Tongue (tissue), 2 donors: Measurements from ENCODE around the gene EIF3D. TPM values are rescaled to one million over a fixed set of nuclear protein-coding genes. Genes with fewer than 3 reads are reported as not detected.

ENCODE experiments used
- DNase-seq: peaks from one replicate; pipeline ENCODE4 v3.0.0-alpha.2; 2015
- total RNA-seq: library from RNA; depleted of rRNA; stranded (reverse); fragments of >200 nt; gene quantifications from one replicate; pipeline ENCODE4 v1.2.3, GENCODE V29; 2014

The EIF3D gene
- total RNA-seq, 1 donor from 2014 or later, result 248 TPM

GRCh38 chr22:36505998-36506635, 22.8 kb downstream of the EIF3D start:
- DNase-seq, result no peak

- DNase-seq, result no peak
Measured at GRCh38 chr22:36497910-36498665, 30.9 kb downstream of the EIF3D start.

- no peak for DNase-seq
Measured at GRCh38 chr22:36493690-36494110, 35.3 kb downstream of the EIF3D start.

- peak; percentile 87 for DNase-seq
Measured at GRCh38 chr22:36492109-36492508, 36.9 kb downstream of the EIF3D start.

GRCh38 chr22:36491155-36491554, 37.8 kb downstream of the EIF3D start:
- DNase-seq, result no peak

GRCh38 chr22:36486619-36487384, 42.2 kb downstream of the EIF3D start:
- DNase-seq, result peak; percentile 57

GRCh38 chr22:36481393-36482168, 47.4 kb downstream of the EIF3D start, which contains the start of gene TXN2:
TSS of gene TXN2 (minus strand) at chr22:36481640. CDS start at chr22:36480837, 803 bp downstream.
- DNase-seq, result peak; percentile 99

GRCh38 chr22:36480941-36481392, 48.0 kb downstream of the EIF3D start:
- no peak for DNase-seq

- DNase-seq, result no peak
Measured at GRCh38 chr22:36478966-36479365, 50.0 kb downstream of the EIF3D start.

GRCh38 chr22:36475341-36475740, 53.6 kb downstream of the EIF3D start:
- DNase-seq, result no peak

GRCh38 chr22:36472689-36473088, 56.3 kb downstream of the EIF3D start:
- no peak for DNase-seq

- DNase-seq, result no peak
Measured at GRCh38 chr22:36471341-36471821, 57.6 kb downstream of the EIF3D start.

GRCh38 chr22:36470994-36471331, 58.0 kb downstream of the EIF3D start:
- no peak for DNase-seq

GRCh38 chr22:36470162-36470993, 58.6 kb downstream of the EIF3D start:
- peak; percentile 94 for DNase-seq

GRCh38 chr22:36469094-36469710, 59.8 kb downstream of the EIF3D start:
- DNase-seq, result no peak

GRCh38 chr22:36467946-36468345, 61.0 kb downstream of the EIF3D start:
- no peak for DNase-seq

GRCh38 chr22:36467042-36467810, 61.7 kb downstream of the EIF3D start:
- no peak for DNase-seq

GRCh38 chr22:36466258-36466657, 62.7 kb downstream of the EIF3D start:
- no peak for DNase-seq

GRCh38 chr22:36465232-36466021, 63.5 kb downstream of the EIF3D start:
- no peak for DNase-seq
